ENCODE measurements around the gene CDR2L.

The CDR2L gene

GRCh38 chr17:74959826-74960515, 27.5 kb upstream of the CDR2L start:
- no peak overlapping the region for H3K4me3 ChIP-seq (replicated peaks in 1 of 2; ENCODE audit: low read depth in 2 of 2, low read length in 2 of 2)
- no peak for TF ChIP-seq CTCF (IDR thresholded peaks at IDR 0.05; ENCODE audit: low read depth, low read length)
- peak in 1 of 2 donors; percentile 19 for DNase-seq (ENCODE audit: low read depth in 2 of 2)

- TF ChIP-seq CTCF (IDR thresholded peaks at IDR 0.05; ENCODE audit: low read depth, low read length): peak; percentile 43
- H3K4me3 ChIP-seq (replicated peaks in 1 of 2; ENCODE audit: low read depth in 2 of 2, low read length in 2 of 2): no peak overlapping the region
- peak; percentile 44 to 48 for DNase-seq (ENCODE audit: low read depth in 2 of 2)
These were observed 26.7 kb upstream of the CDR2L start for GRCh38 chr17:74960570-74961342.

- H3K4me3 ChIP-seq (replicated peaks in 1 of 2; ENCODE audit: low read depth in 2 of 2, low read length in 2 of 2): no peak overlapping the region
- DNase-seq (ENCODE audit: low read depth in 2 of 2): peak; percentile 91
- TF ChIP-seq CTCF (IDR thresholded peaks at IDR 0.05; ENCODE audit: low read depth, low read length): peak; percentile 62
These were observed 25.6 kb upstream of the CDR2L start for GRCh38 chr17:74961657-74962350.

GRCh38 chr17:74962622-74963394, 24.6 kb upstream of the CDR2L start:
- TF ChIP-seq CTCF (IDR thresholded peaks at IDR 0.05; ENCODE audit: low read depth, low read length): no peak
- H3K4me3 ChIP-seq (replicated peaks in 1 of 2; ENCODE audit: low read depth in 2 of 2, low read length in 2 of 2): no peak overlapping the region
- no peak for DNase-seq (ENCODE audit: low read depth in 2 of 2)

- TF ChIP-seq CTCF (IDR thresholded peaks at IDR 0.05; ENCODE audit: low read depth, low read length): no peak
- no peak for DNase-seq (ENCODE audit: low read depth in 2 of 2)
- H3K4me3 ChIP-seq (replicated peaks in 1 of 2; ENCODE audit: low read depth in 2 of 2, low read length in 2 of 2): no peak overlapping the region
These were observed 23.8 kb upstream of the CDR2L start for GRCh38 chr17:74963656-74964055.

GRCh38 chr17:74964246-74964761, 23.1 kb upstream of the CDR2L start:
- no peak for DNase-seq (ENCODE audit: low read depth in 2 of 2)
- no peak overlapping the region for H3K4me3 ChIP-seq (replicated peaks in 1 of 2; ENCODE audit: low read depth in 2 of 2, low read length in 2 of 2)

More at GRCh38 chr17:74964246-74964761, 23.1 kb upstream of the CDR2L start:
- no peak for TF ChIP-seq CTCF (IDR thresholded peaks at IDR 0.05; ENCODE audit: low read depth, low read length)
